ENCODE data around the gene FCAMR. TPM values are rescaled to one million over a fixed set of nuclear protein-coding genes. Genes with fewer than 3 reads are reported as not detected.
"Not testable (repeated sequence)": the region's sequence is repeated elsewhere in the genome, so short reads cannot be mapped to it uniquely, and the experiment has no call there.

The FCAMR gene
- total RNA-seq, 1 donor from 2014 or later: not detected

- Histone ChIP-seq H3K36me3 (ENCODE audit: control insufficient read depth, insufficient read depth, low read length) (no peaks in the 10 kb centered on the region), H3K27me3 (ENCODE audit: control insufficient read depth, insufficient read depth, low read length) (no peaks in the 10 kb centered on the region), H3K4me3 (ENCODE audit: low read depth, low read length) (no peak overlapping the region)
- TF ChIP-seq, protein P1, sequence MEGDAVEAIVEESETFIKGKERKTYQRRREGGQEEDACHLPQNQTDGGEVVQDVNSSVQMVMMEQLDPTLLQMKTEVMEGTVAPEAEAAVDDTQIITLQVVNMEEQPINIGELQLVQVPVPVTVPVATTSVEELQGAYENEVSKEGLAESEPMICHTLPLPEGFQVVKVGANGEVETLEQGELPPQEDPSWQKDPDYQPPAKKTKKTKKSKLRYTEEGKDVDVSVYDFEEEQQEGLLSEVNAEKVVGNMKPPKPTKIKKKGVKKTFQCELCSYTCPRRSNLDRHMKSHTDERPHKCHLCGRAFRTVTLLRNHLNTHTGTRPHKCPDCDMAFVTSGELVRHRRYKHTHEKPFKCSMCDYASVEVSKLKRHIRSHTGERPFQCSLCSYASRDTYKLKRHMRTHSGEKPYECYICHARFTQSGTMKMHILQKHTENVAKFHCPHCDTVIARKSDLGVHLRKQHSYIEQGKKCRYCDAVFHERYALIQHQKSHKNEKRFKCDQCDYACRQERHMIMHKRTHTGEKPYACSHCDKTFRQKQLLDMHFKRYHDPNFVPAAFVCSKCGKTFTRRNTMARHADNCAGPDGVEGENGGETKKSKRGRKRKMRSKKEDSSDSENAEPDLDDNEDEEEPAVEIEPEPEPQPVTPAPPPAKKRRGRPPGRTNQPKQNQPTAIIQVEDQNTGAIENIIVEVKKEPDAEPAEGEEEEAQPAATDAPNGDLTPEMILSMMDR (IDR thresholded peaks at IDR 0.05; ENCODE audit: insufficient read depth, low read length, poor library complexity, severe bottlenecking): no peak
- no peak for DNase-seq (ENCODE audit: low read depth)
Measured at GRCh38 chr1:206930210-206930798, 40.0 kb downstream of the FCAMR start.

DNA sequence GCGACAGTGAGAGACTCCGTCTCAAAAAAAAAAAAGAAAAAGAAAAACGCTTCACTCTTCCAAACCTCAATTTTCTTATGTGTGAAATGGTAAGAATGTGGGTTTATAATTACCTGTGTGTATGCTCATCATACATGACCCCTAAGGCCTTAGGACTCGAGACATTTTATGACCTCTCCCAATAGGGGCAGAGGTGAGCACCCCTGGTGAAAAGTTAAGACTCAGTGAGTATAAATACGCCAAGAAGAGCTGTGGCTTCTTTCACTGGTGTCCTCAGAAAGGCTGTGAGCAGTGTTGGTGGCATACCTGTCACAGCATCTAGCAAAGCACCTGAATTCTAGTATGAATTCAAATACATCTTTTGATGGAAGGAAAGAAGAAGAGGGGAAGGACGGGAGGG is 40.7 kb downstream of the FCAMR start:
- DNase-seq (ENCODE audit: low read depth): no peak
- Histone ChIP-seq H3K27me3 (ENCODE audit: control insufficient read depth, insufficient read depth, low read length) (no peaks in the 10 kb centered on the region), H3K4me3 (ENCODE audit: low read depth, low read length) (no peak overlapping the region), H3K36me3 (ENCODE audit: control insufficient read depth, insufficient read depth, low read length) (no peaks in the 10 kb centered on the region)
- TF ChIP-seq, protein P1 (IDR thresholded peaks at IDR 0.05; ENCODE audit: insufficient read depth, low read length, poor library complexity, severe bottlenecking): no peak

DNA sequence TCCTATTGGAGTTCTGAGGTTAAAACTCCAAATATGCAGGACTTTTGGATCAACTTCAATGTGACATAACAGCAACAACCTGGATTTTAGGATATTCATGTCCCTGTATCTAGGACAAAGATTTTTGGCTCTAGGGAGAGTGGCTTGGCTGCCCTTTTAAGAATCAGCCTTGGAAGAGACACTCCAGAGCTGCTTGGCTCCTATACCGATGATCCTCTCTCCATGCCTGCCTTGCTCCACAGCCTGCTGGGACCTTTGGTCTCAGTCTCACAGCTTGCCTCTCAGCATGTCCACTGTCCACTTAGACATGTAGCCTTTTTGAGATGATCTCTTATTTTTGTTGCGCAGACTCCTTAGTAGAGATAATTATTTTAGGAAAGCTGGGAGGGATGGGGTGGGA is 44.0 kb downstream of the FCAMR start:
- H3K36me3 ChIP-seq (ENCODE audit: control insufficient read depth, insufficient read depth, low read length): no peaks in the 10 kb centered on the region
- TF ChIP-seq, protein P1 (IDR thresholded peaks at IDR 0.05; ENCODE audit: insufficient read depth, low read length, poor library complexity, severe bottlenecking): no peak
- H3K27me3 ChIP-seq (ENCODE audit: control insufficient read depth, insufficient read depth, low read length): no peaks in the 10 kb centered on the region
- H3K4me3 ChIP-seq (ENCODE audit: low read depth, low read length): no peak overlapping the region
- DNase-seq (ENCODE audit: low read depth): no peak

- Histone ChIP-seq H3K27me3 (ENCODE audit: control insufficient read depth, insufficient read depth, low read length) (no peaks in the 10 kb centered on the region), H3K36me3 (ENCODE audit: control insufficient read depth, insufficient read depth, low read length) (no peaks in the 10 kb centered on the region), H3K4me3 (ENCODE audit: low read depth, low read length) (no peak overlapping the region)
- TF ChIP-seq, protein P1 (IDR thresholded peaks at IDR 0.05; ENCODE audit: insufficient read depth, low read length, poor library complexity, severe bottlenecking): no peak
- DNase-seq (ENCODE audit: low read depth): no peak
Measured at GRCh38 chr1:206925106-206925736, 45.0 kb downstream of the FCAMR start.

DNA sequence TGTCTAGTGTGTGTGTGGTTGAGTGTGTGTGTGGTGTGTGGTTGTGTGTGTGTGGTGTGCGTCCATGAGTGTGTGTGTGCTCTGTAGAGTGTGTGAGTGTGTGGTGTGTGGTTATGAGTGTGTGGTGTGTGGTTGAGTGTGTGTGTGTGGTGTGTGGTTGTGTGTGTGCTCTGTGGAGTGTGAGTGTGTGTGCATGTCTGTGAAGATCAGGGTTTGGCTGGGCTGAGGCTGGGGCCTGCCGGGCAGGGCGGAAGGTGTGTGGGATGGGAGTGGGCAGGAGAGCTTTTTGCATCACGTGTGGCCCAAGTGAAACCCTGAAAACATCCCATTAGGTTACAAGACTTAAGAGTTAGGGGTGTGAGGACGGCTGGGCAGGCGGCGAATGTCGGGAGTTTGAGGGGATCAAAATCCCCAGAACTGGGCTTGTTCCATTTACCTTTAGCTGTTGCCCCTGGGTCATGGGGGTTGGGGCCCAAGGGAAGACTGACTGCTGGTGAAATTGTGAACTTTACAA is 45.6 kb downstream of the FCAMR start:
- TF ChIP-seq, protein P1 (IDR thresholded peaks at IDR 0.05; ENCODE audit: insufficient read depth, low read length, poor library complexity, severe bottlenecking): no peak
- DNase-seq (ENCODE audit: low read depth): no peak
- Histone ChIP-seq H3K4me3 (ENCODE audit: low read depth, low read length) (no peak overlapping the region), H3K27me3 (ENCODE audit: control insufficient read depth, insufficient read depth, low read length) (no peaks in the 10 kb centered on the region), H3K36me3 (ENCODE audit: control insufficient read depth, insufficient read depth, low read length) (no peaks in the 10 kb centered on the region)

DNA sequence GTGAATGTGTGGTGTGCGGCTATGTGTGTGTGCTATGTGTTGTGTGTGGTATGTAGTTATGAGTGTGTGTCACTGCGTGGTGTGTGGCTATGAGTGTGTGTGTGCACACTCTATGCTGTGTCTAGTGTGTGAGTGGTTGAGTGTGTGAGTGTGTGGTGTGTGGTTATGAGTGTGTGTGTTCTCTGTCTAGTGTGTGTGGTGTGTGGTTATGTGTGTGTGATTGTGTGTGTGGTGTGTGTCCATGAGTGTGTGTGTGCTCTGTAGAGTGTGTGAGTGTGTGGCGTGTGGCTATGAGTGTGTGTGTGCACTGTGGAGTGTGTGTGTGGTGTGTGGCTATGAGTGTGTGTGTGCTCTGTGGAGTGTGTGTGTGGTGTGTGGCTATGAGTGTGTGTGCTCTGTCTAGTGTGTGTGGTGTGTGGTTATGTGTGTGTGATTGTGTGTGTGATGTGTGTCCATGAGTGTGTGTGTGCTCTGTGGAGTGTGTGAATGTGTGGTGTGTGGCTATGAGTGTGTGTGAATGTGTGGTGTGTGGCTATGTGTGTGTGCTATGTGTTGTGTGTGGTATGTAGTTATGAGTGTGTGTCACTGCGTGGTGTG is 46.2 kb downstream of the FCAMR start:
- not testable (repeated sequence) for H3K36me3 ChIP-seq (ENCODE audit: control insufficient read depth, insufficient read depth, low read length); H3K4me3 ChIP-seq (ENCODE audit: low read depth, low read length); H3K27me3 ChIP-seq (ENCODE audit: control insufficient read depth, insufficient read depth, low read length); DNase-seq (ENCODE audit: low read depth)

Data from kidney epithelial cell (primary cell).